IMR-90 (cell line): ENCODE measurements around the gene TLCD2. TPM values are rescaled to one million over a fixed set of nuclear protein-coding genes. Genes with fewer than 3 reads are reported as not detected.

Source experiments
- ATAC-seq: fragments of 200-7000 bp; cut with Tn5 transposase; 2 replicates; pipeline ENCODE4 v1.9.1; 2020; ENCODE audit warnings: low read depth, mild to moderate bottlenecking, moderate library complexity
- BruUV-seq: library from RNA; stranded (reverse); fragments of 400-500 nt; replicated peaks from 2 replicates; lab custom pipeline; 2021; lab: Mats Ljungman, UMichigan
- CTCF ChIA-PET: fragments of 300-600 bp; formaldehyde crosslinking; extraction: SDS; loops from one replicate; lab custom pipeline; 2021; ENCODE audit warnings: antibody characterized with exemption; lab: Yijun Ruan, JAX
- POLR2A ChIA-PET: fragments of 300-600 bp; sonication (Branson Sonifier 250); formaldehyde crosslinking; loops from one replicate; lab custom pipeline; 2022; ENCODE audit warnings: antibody characterized with exemption; ENCODE audit not compliant: unreplicated experiment; lab: Charles Lee
- DNase-seq: peaks from one replicate; pipeline ENCODE4 v3.0.0; 2013
- H2AFZ ChIP-seq: replicated peaks from 2 replicates; pipeline ENCODE3; 2013; ENCODE audit warnings: low read length, mild to moderate bottlenecking; ENCODE audit not compliant: poor library complexity
- H2AK5ac ChIP-seq: 2 replicates; pipeline ENCODE4 v1.6.1; 2013; ENCODE audit warnings: low read depth, low read length, inconsistent platforms
- H2AK9ac ChIP-seq: replicated peaks from 2 replicates; pipeline ENCODE3; 2013; ENCODE audit warnings: mild to moderate bottlenecking, low read depth, low read length, moderate library complexity; ENCODE audit not compliant: poor library complexity
- H2BK120ac ChIP-seq: 2 replicates; pipeline ENCODE4 v1.6.1; 2013; ENCODE audit warnings: low read depth, low read length, inconsistent platforms
- H2BK15ac ChIP-seq: 3 replicates; pipeline ENCODE4 v1.6.1; 2013; ENCODE audit warnings: low read depth, low read length, inconsistent platforms
- H2BK20ac ChIP-seq: 2 replicates; pipeline ENCODE4 v1.6.1; 2013; ENCODE audit warnings: low read depth, mild to moderate bottlenecking, inconsistent platforms, low read length, moderate library complexity
- H2BK5ac ChIP-seq: 2 replicates; pipeline ENCODE4 v1.6.1; 2013; ENCODE audit warnings: mild to moderate bottlenecking, low read depth, low read length, inconsistent platforms; ENCODE audit not compliant: poor library complexity, severe bottlenecking
- H3K14ac ChIP-seq: replicated peaks from 2 replicates; pipeline ENCODE4 v1.6.1; 2013; ENCODE audit warnings: low read depth, low read length, inconsistent platforms
- H3K18ac ChIP-seq: 2 replicates; pipeline ENCODE4 v1.6.1; 2013; ENCODE audit warnings: low read depth, low read length, control low read depth
- H3K23ac ChIP-seq: 2 replicates; pipeline ENCODE4 v1.6.1; 2013; ENCODE audit warnings: low read depth, low read length, inconsistent platforms
- H3K27ac ChIP-seq: 2 replicates; pipeline ENCODE4 v1.5.1; 2013; ENCODE audit warnings: mild to moderate bottlenecking, control low read depth, low read length; ENCODE audit not compliant: insufficient read depth
- H3K27me3 ChIP-seq: 2 replicates; pipeline ENCODE4 v1.6.1; 2013; ENCODE audit warnings: low read length; ENCODE audit not compliant: control insufficient read depth, insufficient read depth
- H3K36me3 ChIP-seq: 2 replicates; pipeline ENCODE4 v1.6.1; 2013; ENCODE audit warnings: low read length, mixed read lengths; ENCODE audit not compliant: control insufficient read depth, insufficient read depth
- H3K4ac ChIP-seq: 2 replicates; pipeline ENCODE4 v1.6.1; 2013; ENCODE audit warnings: low read depth, low read length, inconsistent platforms
- H3K4me1 ChIP-seq: 2 replicates; pipeline ENCODE4 v1.6.1; 2013; ENCODE audit warnings: low read length, mixed read lengths; ENCODE audit not compliant: control insufficient read depth, insufficient read depth
- H3K4me2 ChIP-seq: 2 replicates; pipeline ENCODE4 v1.6.1; 2013; ENCODE audit warnings: low read depth, mild to moderate bottlenecking, control low read depth, low read length, moderate library complexity
- H3K4me3 ChIP-seq: 2 replicates; pipeline ENCODE4 v1.5.1; 2013; ENCODE audit warnings: low read depth, mild to moderate bottlenecking, control low read depth, low read length, moderate library complexity; ENCODE audit not compliant: insufficient read depth
- H3K56ac ChIP-seq: 2 replicates; pipeline ENCODE4 v1.6.1; 2013; ENCODE audit warnings: low read length, inconsistent platforms; ENCODE audit not compliant: insufficient read depth; ENCODE audit errors: extremely low read depth
- H3K79me1 ChIP-seq, 2 experiments: 2 replicates each; pipeline ENCODE4 v1.6.1; 2013; ENCODE audit warnings: low read length in 2 of 2, inconsistent platforms in 1 of 2, low read depth in 1 of 2
- H3K9ac ChIP-seq: 2 replicates; pipeline ENCODE4 v1.6.1; 2013; ENCODE audit warnings: low read depth, low read length, control low read depth
- H3K9me1 ChIP-seq: 2 replicates; pipeline ENCODE4 v1.6.1; 2013; ENCODE audit warnings: low read length, inconsistent platforms; ENCODE audit not compliant: insufficient read depth
- H3K9me3 ChIP-seq: 2 replicates; pipeline ENCODE4 v1.6.1; 2013; ENCODE audit warnings: low read length; ENCODE audit not compliant: control insufficient read depth, insufficient read depth
- H4K20me1 ChIP-seq: 2 replicates; pipeline ENCODE4 v1.6.1; 2013; ENCODE audit warnings: low read length, inconsistent platforms; ENCODE audit not compliant: insufficient read depth
- H4K5ac ChIP-seq: 2 replicates; pipeline ENCODE4 v1.6.1; 2013; ENCODE audit warnings: mild to moderate bottlenecking, low read depth, low read length, control low read depth
- H4K8ac ChIP-seq, 2 experiments: 2 replicates each; pipeline ENCODE4 v1.6.1; 2013; ENCODE audit warnings: low read depth in 2 of 2, low read length in 2 of 2, control low read depth in 1 of 2, inconsistent platforms in 1 of 2
- H4K91ac ChIP-seq: 2 replicates; pipeline ENCODE4 v1.6.1; 2013; ENCODE audit warnings: low read depth, low read length, inconsistent platforms; ENCODE audit not compliant: insufficient read depth
- BHLHE40 ChIP-seq: fragments of 150-350 bp; IDR thresholded peaks from 2 replicates; pipeline ENCODE4 v1.6.1; 2016; ENCODE audit warnings: mild to moderate bottlenecking, low read depth, low read length
- CHD1 ChIP-seq: IDR thresholded peaks from 2 replicates; pipeline ENCODE4 v1.6.1; 2012; ENCODE audit warnings: low read depth, low read length, improper control_type of control experiment
- RAD21 ChIP-seq: IDR thresholded peaks from 2 replicates; pipeline ENCODE4 v1.6.1; 2012; ENCODE audit warnings: low read length, improper control_type of control experiment
- WGBS, 2 experiments: methylation state at CpG; one replicate each; pipeline versions ENCODE4 v1.1.5 to v1.1.7; 2013; ENCODE audit warnings: missing lambda C conversion rate in 2 of 2; ENCODE audit not compliant: insufficient read length in 1 of 2; ENCODE audit errors: extremely low coverage in 2 of 2; 5-methylcytosine and 5-hydroxymethylcytosine counted together
- dilution Hi-C: fragments of 300-500 bp; cut with HindIII; formaldehyde crosslinking; loops from one replicate; pipeline ENCODE4 v1.14.3; 2018; ENCODE audit warnings: low sequenced_read_pairs; ENCODE audit not compliant: unreplicated experiment
- in situ Hi-C: fragments of 300-500 bp; cut with MboI; formaldehyde crosslinking; loops from 3 replicates; pipeline ENCODE4 v1.14.3; 2019; ENCODE audit warnings: low sequenced_read_pairs, inconsistent platforms, mixed read lengths
- intact Hi-C: fragments of 100-400 bp; cut with micrococcal nuclease; formaldehyde crosslinking; loops from 2 replicates; pipeline ENCODE4 v1.10.0; 2022
- polyA plus RNA-seq, 3 experiments: library from polyadenylated mRNA; depleted of rRNA; stranded (reverse); fragments of >200 nt; gene quantifications; 2 replicates each; pipeline ENCODE4 v1.2.3, GENCODE V29; 2012; ENCODE audit warnings: low replicate concordance in 1 of 3
- total RNA-seq: library from RNA; depleted of rRNA; stranded (reverse); fragments of >200 nt; gene quantifications from 2 replicates; pipeline ENCODE4 v1.2.3, GENCODE V29; 2012

The TLCD2 gene
- total and polyA plus RNA-seq, 2 of the 4 experiments (the other 2 are of a cell fraction), result 0.72 to 1.2 TPM

DNA sequence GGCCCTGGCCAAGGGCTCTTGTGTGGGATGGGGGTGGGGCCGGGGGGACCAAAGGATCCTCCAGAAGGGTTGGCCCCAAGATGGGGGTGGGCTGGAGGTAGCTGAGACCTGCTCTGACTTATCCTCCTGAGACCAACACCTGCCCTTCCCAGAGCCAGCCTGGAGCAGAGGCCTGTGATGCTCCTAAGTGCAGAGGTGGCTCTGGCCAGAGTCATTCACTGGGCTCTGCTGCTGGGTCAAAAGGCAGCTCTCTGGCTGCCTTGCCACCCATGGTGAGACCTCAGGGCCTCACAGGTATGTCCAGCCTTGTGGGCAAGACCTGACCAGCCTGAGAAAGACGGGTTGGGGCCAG, 32.9 kb upstream of the TLCD2 start:
- no peak overlapping the region for H2BK20ac ChIP-seq
- WGBS, 2 experiments, result no CpG with 5 or more reads among the region's 2 CpGs
- no peak overlapping the region for H2AFZ ChIP-seq
- H2BK120ac ChIP-seq, result no peak overlapping the region
- CTCF ChIA-PET, result no interaction called here
- no peak for TF ChIP-seq BHLHE40
- no peak for TF ChIP-seq RAD21
- TF ChIP-seq CHD1, result no peak
- no peak overlapping the region for H3K9ac ChIP-seq
- no peak overlapping the region for H4K91ac ChIP-seq
- no peak overlapping the region for H2BK15ac ChIP-seq
- no peak overlapping the region for H3K23ac ChIP-seq
- H3K79me1 ChIP-seq, result no peaks in the 10 kb centered on the region
- no peak overlapping the region for H3K4me2 ChIP-seq
- H3K18ac ChIP-seq, result no peak overlapping the region
- no peak for ATAC-seq
- no peaks in the 10 kb centered on the region; the same call in 1 of the 2 replicates for H3K4me1 ChIP-seq
- intact Hi-C loops (no loop called here), in situ Hi-C loops (no loop called here), dilution Hi-C loops (no loop called here)
- H3K56ac ChIP-seq, result no peak overlapping the region
- no peak overlapping the region for H3K4me3 ChIP-seq
- H3K9me1 ChIP-seq, result no peaks in the 10 kb centered on the region
- POLR2A ChIA-PET, result no interaction called here
- no peak overlapping the region for H2BK5ac ChIP-seq
- H3K27ac ChIP-seq, result no peak overlapping the region
- H3K14ac ChIP-seq, result no peak overlapping the region
- peaks cover 2% of the 10 kb centered on the region; the same call in 1 of the 2 replicates for H3K27me3 ChIP-seq
- H3K9me3 ChIP-seq, result no peaks in the 10 kb centered on the region
- H4K5ac ChIP-seq, result no peak overlapping the region
- no peak overlapping the region for H3K4ac ChIP-seq
- BruUV-seq, result no TSS peak
- no peak overlapping the region for H2AK9ac ChIP-seq
- no peaks in the 10 kb centered on the region for H4K20me1 ChIP-seq
- no peak for DNase-seq
- H2AK5ac ChIP-seq, result no peak overlapping the region
- no peaks in the 10 kb centered on the region; the same call in 1 of the 2 replicates for H3K36me3 ChIP-seq
- H4K8ac ChIP-seq, result no peak overlapping the region
